GM21360 (cell line): Measurements from ENCODE around the gene AHI1.
"Not testable (repeated sequence)": the region's sequence is repeated elsewhere in the genome, so short reads cannot be mapped to it uniquely, and the experiment has no call there.

Source experiments
- ATAC-seq: cut with Tn5 transposase; IDR thresholded peaks from one replicate; pipeline ENCODE4 v1.9.1; 2021; ENCODE audit warnings: mild to moderate bottlenecking, moderate library complexity; ENCODE audit not compliant: unreplicated experiment

Gene AHI1

GRCh38 chr6:135269481-135269891 lies 228.1 kb downstream of the AHI1 start:
- no peak for ATAC-seq

- no peak for ATAC-seq
Observed at GRCh38 chr6:135268740-135269139, 228.8 kb downstream of the AHI1 start.

GRCh38 chr6:135268263-135268662 lies 229.3 kb downstream of the AHI1 start:
- no peak for ATAC-seq

GRCh38 chr6:135267085-135267484 lies 230.5 kb downstream of the AHI1 start:
- no peak for ATAC-seq

GRCh38 chr6:135266675-135267074 lies 230.9 kb downstream of the AHI1 start:
- ATAC-seq, result no peak

GRCh38 chr6:135265278-135265677 lies 232.3 kb downstream of the AHI1 start:
- no peak for ATAC-seq

- no peak for ATAC-seq
Observed at GRCh38 chr6:135261872-135262725, 235.4 kb downstream of the AHI1 start.

GRCh38 chr6:135260612-135261011 lies 236.9 kb downstream of the AHI1 start:
- no peak for ATAC-seq

- no peak for ATAC-seq
Observed at GRCh38 chr6:135258970-135259369, 238.6 kb downstream of the AHI1 start.

- no peak for ATAC-seq
Observed at GRCh38 chr6:135257631-135258405, 239.7 kb downstream of the AHI1 start.

- ATAC-seq, result no peak
Observed at GRCh38 chr6:135256866-135257265, 240.7 kb downstream of the AHI1 start.

GRCh38 chr6:135254471-135254870 lies 243.1 kb downstream of the AHI1 start:
- ATAC-seq, result no peak

- ATAC-seq, result no peak
Observed at GRCh38 chr6:135251498-135252441, 245.8 kb downstream of the AHI1 start.

GRCh38 chr6:135250751-135251497 lies 246.6 kb downstream of the AHI1 start:
- no peak for ATAC-seq

GRCh38 chr6:135250234-135250633 lies 247.3 kb downstream of the AHI1 start:
- no peak for ATAC-seq

- ATAC-seq, result not testable (repeated sequence)
Observed at GRCh38 chr6:135246412-135247012, 251.0 kb downstream of the AHI1 start.

GRCh38 chr6:135244805-135245204 lies 252.7 kb downstream of the AHI1 start:
- no peak for ATAC-seq

GRCh38 chr6:135243871-135244796 lies 253.4 kb downstream of the AHI1 start:
- no peak for ATAC-seq

GRCh38 chr6:135240711-135241110 lies 256.8 kb downstream of the AHI1 start:
- ATAC-seq, result no peak
